H1 (cell line): ENCODE results near the gene PPP1R27. TPM values are rescaled to one million over a fixed set of nuclear protein-coding genes. Genes with fewer than 3 reads are reported as not detected.

Experiments
- EP300 ChIP-seq, 2 experiments: IDR thresholded peaks; 1 replicate in 1 of 2; 2 replicates in 1 of 2; pipeline ENCODE4 v1.6.1; 2011 to 2012; ENCODE audit warnings: low read depth in 2 of 2, low read length in 2 of 2, mild to moderate bottlenecking in 2 of 2, borderline replicate concordance in 1 of 2, inconsistent platforms in 1 of 2, moderate library complexity in 1 of 2
- HDAC2 ChIP-seq, 2 experiments: fragments of 300-600 bp in 1 of 2; sonication (generic) in 1 of 2; IDR thresholded peaks; 2 replicates each; pipeline ENCODE4 v1.6.1; 2011 to 2012; ENCODE audit warnings: low read depth in 2 of 2, low read length in 2 of 2, mild to moderate bottlenecking in 2 of 2, moderate library complexity in 2 of 2, borderline replicate concordance in 1 of 2, inconsistent platforms in 1 of 2
- SP1 ChIP-seq: IDR thresholded peaks from 2 replicates; pipeline ENCODE4 v1.6.1; 2011; ENCODE audit warnings: low read depth, low read length
- polyA plus RNA-seq, 7 experiments: library from polyadenylated mRNA; depleted of rRNA in 3 of 7; stranded (reverse) in 5 of 7; unstranded in 2 of 7; fragments of >200 nt in 5 of 7; fragments of 200-250 nt in 2 of 7; gene quantifications; 1 replicate in 5 of 7; 2 replicates in 1 of 7; 4 replicates in 1 of 7; pipeline versions ENCODE4 v1.2.1 to v1.2.3, GENCODE V29; 2011 to 2013; ENCODE audit warnings: missing spikeins in 2 of 7, mixed read lengths in 2 of 7
- total RNA-seq: library from RNA; stranded (reverse); fragmentation: NEBNext Ultra II Directional; extraction: Animal tissue kit (Norgen Biotek cat#: 25700); gene quantifications from 2 replicates; pipeline ENCODE4 v1.2.1, GENCODE V29; 2021

Gene PPP1R27
- total and polyA plus RNA-seq, 2 of the 8 experiments (the other 6 are each of a cell fraction or from before 2014, with no cell fraction given), result 0.27 TPM; not detected in 1

- TF ChIP-seq EP300 (IDR thresholded peaks at IDR 0.05; ENCODE audit: borderline replicate concordance in 1 of 2, low read depth in 2 of 2, low read length in 2 of 2), result no peak
- no peak for TF ChIP-seq SP1
- TF ChIP-seq HDAC2 (IDR thresholded peaks at IDR 0.05; ENCODE audit: borderline replicate concordance in 1 of 2, low read depth in 2 of 2, low read length in 2 of 2), result no peak
Observed at GRCh38 chr17:81852237-81852636, 17.4 kb upstream of the PPP1R27 start (continued).
